Ramos (cell line): Measurements from ENCODE around the gene LAMA3.

Experiments
- in situ Hi-C: fragments of 300-500 bp; cut with MboI; formaldehyde crosslinking; loops from one replicate; pipeline ENCODE4 v1.14.3; 2022; ENCODE audit warnings: low sequenced_read_pairs; ENCODE audit not compliant: unreplicated experiment

LAMA3 gene

GRCh38 chr18:23757437-23757733, 68.1 kb downstream of the LAMA3 start:
- in situ Hi-C loops: no loop called here

GRCh38 chr18:23758281-23758680, 69.0 kb downstream of the LAMA3 start:
- in situ Hi-C loops: no loop called here

GRCh38 chr18:23761941-23762340, 72.7 kb downstream of the LAMA3 start:
- in situ Hi-C loops: no loop called here

GRCh38 chr18:23763343-23763742, 74.1 kb downstream of the LAMA3 start:
- in situ Hi-C loops: no loop called here

- in situ Hi-C loops: no loop called here
Measured at GRCh38 chr18:23765931-23766330, 76.7 kb downstream of the LAMA3 start.

- in situ Hi-C loops: no loop called here
Measured at GRCh38 chr18:23772327-23773024, 83.2 kb downstream of the LAMA3 start.

- in situ Hi-C loops: no loop called here
Measured at GRCh38 chr18:23776306-23776705, 87.1 kb downstream of the LAMA3 start.

GRCh38 chr18:23778828-23779227, 89.6 kb downstream of the LAMA3 start:
- in situ Hi-C loops: no loop called here

- in situ Hi-C loops: no loop called here
Measured at GRCh38 chr18:23779696-23780303, 90.5 kb downstream of the LAMA3 start.

- in situ Hi-C loops: no loop called here
Measured at GRCh38 chr18:23784832-23785245, 95.6 kb downstream of the LAMA3 start.

GRCh38 chr18:23793051-23793450, 103.8 kb downstream of the LAMA3 start:
- in situ Hi-C loops: no loop called here

GRCh38 chr18:23793985-23794867, 105.0 kb downstream of the LAMA3 start:
- in situ Hi-C loops: no loop called here

- in situ Hi-C loops: no loop called here
Measured at GRCh38 chr18:23798249-23798648, 109.0 kb downstream of the LAMA3 start.

- in situ Hi-C loops: no loop called here
Measured at GRCh38 chr18:23798824-23799223, 109.6 kb downstream of the LAMA3 start.

GRCh38 chr18:23799540-23799939, 110.3 kb downstream of the LAMA3 start:
- in situ Hi-C loops: no loop called here

GRCh38 chr18:23800902-23801301, 111.6 kb downstream of the LAMA3 start:
- in situ Hi-C loops: no loop called here

- in situ Hi-C loops: no loop called here
Measured at GRCh38 chr18:23802817-23803216, 113.6 kb downstream of the LAMA3 start.

GRCh38 chr18:23803755-23804154, 114.5 kb downstream of the LAMA3 start:
- in situ Hi-C loops: no loop called here

- in situ Hi-C loops: no loop called here
Measured at GRCh38 chr18:23805898-23806297, 116.6 kb downstream of the LAMA3 start.

- in situ Hi-C loops: no loop called here
Measured at GRCh38 chr18:23809415-23809814, 120.2 kb downstream of the LAMA3 start.

- in situ Hi-C loops: loop anchor here (10.0 kb wide), 1 partner anchor 64 kb away; no protein-coding TSS in a partner anchor
Measured at GRCh38 chr18:23810396-23810795, 121.1 kb downstream of the LAMA3 start.
